GM12891 (cell line): ENCODE measurements around the gene PRKCE.

Source experiments
- POLR2AphosphoS5 ChIP-seq: IDR thresholded peaks from 2 replicates; pipeline ENCODE4 v1.6.1; 2011; ENCODE audit warnings: low read depth, low read length, control low read depth
- POU2F2 ChIP-seq: IDR thresholded peaks from 2 replicates; pipeline ENCODE4 v1.6.1; 2011; ENCODE audit warnings: low read depth, mild to moderate bottlenecking, control low read depth, low read length, moderate library complexity
- SPI1 ChIP-seq: IDR thresholded peaks from 2 replicates; pipeline ENCODE4 v1.6.1; 2011; ENCODE audit warnings: low read depth, low read length, control low read depth

DNA sequence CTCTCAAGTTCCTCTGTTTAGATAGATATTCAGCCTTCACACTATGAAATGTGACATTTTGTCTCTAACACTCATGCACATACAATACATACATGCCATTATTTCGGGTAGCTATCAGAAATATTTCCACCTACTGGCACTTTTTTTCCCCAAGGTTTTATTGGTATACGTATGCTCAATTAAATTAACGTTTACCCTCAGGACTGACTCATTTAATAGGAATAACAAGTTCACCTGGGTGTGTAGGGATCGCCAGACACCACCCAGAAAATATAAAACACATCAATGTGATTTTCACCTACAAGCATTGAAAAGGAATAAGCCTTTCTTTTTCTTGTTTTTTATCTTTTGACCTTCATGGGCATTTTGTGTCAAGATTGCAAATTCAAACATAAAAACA, 507.2 kb downstream of the PRKCE start:
- TF ChIP-seq POU2F2 = no peak
- no peak for TF ChIP-seq POLR2AphosphoS5
- no peak for TF ChIP-seq SPI1
